ENCODE data around the gene DUSP10.

Gene DUSP10

DNA sequence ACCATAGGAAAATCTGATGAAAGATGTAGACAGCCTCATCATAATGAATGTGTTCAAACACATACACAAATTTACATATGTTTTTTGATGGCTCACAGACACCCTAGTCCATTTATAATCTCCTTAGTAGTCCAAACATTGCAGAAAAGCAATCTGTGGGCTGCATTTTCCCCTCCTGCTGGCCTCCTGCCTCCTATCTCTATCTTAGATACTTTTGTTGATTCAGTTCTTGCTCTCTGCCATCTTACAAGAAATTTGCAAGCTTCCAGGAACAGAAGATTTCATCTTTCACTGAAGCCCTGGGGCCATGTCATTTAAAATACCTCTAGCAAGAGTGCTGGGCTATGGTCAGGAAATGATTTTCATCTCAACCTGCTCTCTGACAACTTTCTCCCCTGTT lies 50.6 kb downstream of the DUSP10 start:
- DNase-seq = no peak

DNA sequence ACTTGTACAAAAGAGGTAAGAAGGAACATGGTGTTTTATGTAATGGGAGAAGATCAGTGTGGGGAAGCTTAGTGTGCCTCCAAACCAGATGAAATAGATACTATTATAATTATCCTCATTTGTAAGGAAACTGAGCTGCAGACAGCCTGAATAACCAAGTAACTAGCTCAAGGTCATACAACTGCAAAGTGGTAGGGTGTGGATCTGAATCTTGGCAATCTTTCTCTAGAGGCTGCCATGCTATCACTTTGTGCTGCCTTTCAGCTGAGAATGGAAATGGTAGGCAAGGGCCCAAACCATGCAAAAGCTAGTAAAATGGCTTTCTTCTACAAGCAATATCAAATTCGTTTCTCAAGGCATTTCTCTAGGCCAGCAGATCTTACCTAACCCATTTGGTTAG lies 51.0 kb downstream of the DUSP10 start:
- DNase-seq = no peak

DNA sequence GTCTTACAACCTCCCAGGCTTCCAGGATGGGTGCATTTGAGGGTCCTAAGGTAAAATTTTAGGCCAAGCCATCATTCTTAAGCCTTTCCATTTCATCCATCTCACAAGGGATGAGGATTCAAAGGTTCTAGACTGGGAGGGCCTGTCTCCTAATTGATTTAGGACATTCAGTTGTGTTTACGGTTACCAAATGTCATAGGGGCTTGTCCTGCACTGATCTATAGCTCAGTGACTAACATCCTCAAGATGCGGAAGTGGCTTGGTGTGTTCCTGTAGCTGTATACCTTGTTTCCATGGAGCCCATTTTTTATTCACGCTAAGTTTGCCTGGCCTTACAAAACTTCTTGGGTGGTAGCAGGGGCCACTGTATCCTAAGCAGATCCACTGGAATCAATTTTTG lies 52.8 kb downstream of the DUSP10 start:
- peak; percentile 24 for DNase-seq

DNA sequence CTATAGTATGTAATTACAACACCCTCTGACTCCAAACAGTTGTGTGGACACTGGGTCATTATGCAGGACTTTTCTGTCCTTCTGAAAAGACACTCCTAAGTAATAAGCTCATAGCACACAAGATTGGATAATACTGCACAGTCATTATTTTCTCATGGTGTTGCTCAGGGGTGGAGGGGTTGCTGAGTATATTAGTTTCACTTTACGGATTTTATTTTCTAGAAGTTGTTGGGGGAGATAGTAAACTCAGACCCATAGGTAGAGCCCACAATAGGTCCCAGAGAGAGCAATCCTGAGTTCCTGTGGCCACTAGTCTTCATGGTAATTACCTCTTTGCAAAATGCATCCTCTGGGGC lies 53.4 kb downstream of the DUSP10 start:
- DNase-seq = no peak

DNA sequence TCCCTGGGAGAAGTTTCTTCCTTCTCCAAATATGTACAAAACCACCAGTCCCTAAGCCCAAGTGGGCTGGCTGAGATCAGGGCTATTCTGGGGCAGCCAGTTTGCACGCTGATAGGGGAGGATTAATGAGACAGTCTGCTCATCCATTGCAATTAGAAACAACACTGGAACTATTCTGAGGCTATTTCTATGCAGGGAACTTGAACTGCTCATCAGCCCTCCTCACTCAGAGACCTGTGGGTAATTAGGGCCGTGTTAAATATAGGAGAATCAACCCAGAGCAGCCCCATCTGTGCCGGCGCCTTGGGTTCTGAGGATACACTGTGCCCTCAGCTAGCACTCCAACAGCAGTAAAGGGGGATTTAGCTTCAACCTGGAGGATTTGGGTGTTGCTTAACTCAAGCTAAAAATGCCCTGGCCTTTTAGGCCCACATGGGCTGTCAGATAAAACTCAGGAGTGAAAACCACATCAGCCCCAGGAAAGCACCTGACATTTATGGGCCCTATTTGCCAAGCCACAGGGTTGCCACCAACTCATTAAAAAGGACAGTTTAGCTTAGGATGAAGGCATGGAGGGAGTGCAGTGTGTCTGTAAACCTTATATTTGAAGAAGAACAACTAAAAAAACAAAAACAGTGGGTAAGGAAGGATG lies 53.9 kb downstream of the DUSP10 start:
- DNase-seq = no peak

DNA sequence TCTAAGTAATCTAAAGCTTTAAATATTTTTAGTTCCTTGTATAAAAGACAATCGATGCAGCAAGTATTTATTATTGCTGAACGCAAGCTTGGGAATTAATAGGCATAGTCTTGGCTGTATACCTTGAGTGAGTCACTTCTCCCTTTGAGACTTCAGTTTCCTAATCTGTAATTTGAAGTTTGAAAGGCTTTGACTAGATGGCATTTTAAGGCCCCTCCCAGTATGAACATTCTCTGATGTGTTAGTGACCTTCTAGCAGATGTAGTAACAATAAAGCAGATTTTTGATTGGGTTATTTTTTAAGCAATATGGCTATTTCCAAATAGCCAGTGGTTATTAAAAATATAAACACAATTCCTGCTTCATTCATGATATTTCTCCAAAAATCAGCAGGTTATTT lies 58.2 kb downstream of the DUSP10 start:
- no peak for DNase-seq

DNA sequence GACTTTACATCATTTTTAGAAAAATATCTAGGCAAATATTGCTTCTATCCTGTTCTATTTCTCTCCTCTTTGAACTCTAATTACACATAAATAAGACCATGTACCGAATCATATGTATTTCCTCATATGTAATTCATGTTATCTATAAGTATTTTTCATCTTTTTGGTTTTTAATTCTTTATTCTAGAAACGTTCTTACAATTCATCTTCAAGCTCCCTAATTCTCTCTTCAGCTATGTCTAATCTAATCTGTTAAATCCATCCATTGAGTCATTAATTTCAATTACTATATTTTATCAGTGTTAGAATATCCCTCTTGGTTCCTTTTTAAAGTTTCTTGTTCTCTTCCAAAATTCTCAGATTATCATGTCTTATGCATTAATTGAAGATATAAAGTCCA lies 61.8 kb downstream of the DUSP10 start:
- DNase-seq = no peak

DNA sequence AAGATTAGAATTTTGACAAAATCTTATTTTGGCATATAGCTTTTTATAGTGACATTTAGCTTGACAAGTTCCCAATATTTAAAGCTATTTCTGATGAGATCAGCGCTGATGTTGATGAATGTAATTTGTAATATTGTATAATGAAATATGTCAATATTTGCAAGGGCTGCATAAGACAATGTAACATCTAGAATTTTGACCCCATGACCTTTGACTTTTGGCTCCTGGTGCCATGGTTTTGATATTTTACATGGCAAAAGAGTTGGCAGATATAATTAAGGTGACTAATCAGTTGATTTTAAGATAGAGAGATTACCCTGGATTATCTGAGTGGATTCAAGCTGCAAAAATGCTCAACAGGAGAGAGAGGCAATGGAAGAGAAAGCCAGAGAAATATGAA lies 63.9 kb downstream of the DUSP10 start:
- DNase-seq = no peak

DNA sequence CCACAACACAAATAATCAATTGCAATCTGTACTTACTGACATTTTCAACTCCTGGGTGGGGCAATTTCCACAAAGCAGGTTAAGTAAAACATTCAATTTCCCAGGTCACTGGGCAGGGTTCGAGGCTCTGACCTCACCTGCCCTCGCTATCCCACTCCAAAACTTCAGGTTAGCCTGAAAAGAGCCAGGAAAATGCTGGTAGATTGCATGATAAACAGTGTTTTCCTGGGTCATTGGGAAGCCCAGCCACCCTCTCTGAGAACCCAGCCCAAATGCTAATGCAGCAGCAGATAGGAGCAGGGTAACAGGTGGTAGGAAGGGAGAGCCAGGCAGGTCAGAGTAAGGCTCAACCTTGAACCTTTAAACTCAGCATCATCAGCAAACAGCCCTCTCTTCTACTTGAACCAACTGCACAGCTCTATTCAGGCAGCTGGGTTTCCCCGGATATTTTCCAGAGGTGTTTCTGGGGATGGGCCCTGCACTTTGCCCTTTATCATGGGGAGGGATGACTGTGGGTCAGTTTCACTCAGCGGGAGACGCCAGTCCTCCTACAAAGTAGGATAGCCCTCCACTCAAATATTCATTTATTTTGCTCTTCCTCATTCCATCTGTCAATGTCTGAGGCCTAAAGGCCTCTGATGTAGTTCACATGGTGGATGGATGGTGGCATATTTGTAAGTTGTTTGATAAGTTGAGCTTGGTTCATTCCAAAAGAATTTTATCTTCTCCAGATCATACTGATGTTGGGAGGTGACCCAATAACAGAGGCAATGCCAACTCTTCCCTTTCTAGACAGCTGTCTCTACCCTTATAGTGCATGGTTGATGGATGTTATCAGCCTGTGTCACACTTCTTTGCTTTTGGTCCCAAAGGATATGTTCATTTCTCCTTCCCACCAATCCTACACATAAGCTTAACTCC lies 65.7 kb downstream of the DUSP10 start:
- DNase-seq = no peak

DNA sequence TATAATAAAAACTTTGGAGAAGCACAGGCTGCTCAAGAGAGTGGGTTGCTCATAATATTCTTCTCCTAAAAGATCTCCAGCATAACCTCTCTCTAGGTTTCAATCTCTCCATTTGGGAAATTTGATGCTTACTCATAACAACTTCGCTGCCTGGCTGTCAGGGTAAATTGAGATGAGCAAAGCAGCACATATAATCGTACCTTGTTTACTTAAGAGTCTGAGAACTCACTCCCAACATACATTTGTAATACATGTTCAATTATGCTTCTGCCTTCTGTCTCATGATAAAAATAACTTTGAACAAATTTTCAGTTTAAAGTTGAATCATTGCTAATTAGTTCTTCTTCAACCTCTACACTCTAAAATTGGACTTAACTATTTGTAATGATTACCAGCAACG lies 68.9 kb downstream of the DUSP10 start:
- DNase-seq = no peak

DNA sequence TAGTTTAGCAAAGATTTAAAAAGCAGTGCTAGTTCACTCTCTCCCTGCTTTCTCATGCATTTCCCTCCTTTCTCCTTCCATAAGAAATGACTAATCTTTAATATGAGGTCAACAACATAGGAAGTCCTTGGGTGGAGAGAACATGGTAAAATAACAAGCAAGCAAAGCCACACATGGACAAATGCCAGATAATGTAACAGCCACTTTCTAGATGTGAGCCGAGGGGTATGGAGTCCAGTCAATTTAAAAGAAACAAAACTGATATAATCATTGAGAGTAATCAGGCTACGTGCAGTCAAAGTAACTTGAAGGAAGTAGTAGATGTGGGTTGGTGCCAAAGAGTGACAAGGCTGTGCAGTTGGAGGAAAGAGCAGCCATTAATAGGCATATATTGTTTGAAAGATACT lies 69.6 kb downstream of the DUSP10 start:
- DNase-seq = no peak

DNA sequence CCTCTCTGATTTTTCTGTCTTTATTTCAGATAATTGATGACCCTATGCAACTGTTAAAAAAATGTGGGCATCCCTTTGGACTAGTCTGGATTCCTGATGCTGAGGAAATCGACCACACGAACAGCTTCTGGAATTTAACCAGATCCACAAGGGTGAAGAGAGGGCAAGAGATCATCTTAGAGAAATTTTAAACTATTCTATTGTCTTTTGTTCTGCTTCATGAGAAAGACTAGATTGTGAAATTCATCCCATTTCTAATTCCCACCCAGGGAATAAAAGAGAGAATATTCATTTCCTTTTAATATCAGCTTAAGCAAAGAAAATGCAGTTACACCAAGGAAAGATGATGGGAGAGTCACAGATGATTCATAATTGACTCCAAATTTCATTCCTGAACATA lies 71.8 kb downstream of the DUSP10 start:
- DNase-seq = no peak

DNA sequence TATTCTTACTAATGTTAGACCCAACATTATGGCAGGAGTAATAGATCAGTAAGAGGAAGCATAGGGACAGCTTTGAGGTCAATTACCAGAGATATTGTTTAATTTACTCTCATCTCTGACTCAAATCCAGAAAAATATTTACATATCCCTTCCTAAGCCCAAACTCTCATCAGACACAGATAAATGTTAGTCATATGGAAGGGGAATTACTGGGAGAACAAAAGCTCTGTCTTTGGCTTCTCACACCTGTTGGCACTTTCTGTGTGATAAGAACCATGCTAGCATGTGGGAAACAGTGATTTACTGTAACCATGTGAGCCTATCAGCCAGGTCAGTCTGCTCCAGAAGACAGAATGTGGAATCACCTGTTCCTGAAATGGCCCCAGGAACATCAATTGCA lies 72.4 kb downstream of the DUSP10 start:
- no peak for DNase-seq

DNA sequence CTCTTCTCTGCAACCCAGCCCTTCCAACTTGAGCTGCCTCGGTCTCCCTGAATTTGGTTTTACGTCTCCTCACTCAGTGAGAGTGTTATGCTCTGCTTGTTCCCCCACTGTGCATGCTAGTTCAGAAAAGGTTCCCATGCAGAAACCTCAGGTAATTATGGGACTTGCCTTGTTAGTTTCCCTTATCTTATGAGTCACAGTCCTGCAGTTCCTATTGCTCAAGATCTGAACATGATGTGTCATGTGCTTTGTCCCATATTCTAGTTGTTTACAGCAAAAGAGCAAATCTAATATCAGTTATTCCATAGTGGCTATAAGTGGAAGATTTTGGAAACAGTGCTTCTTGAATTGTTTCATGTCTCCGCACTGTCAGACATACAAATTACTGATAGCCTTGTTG lies 74.4 kb downstream of the DUSP10 start:
- no peak for DNase-seq

DNA sequence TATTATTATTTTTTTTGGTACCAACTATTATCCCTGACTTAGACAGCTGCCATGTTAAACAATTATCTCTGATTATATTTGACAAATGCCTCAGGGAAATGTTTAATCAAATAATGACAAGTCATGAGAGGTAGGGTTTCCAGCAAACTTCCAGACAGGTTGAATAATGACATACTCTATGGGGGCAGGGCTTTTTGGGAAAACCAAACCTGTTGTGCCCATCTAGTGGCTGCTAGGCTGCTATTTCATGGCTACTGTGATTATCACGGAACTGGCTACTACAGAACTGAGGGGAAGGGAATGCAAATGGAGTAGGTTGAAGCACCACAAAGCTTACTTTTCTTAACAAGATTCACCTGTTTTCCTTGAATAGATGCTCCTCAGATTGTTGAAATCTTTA lies 77.6 kb downstream of the DUSP10 start:
- DNase-seq = no peak

DNA sequence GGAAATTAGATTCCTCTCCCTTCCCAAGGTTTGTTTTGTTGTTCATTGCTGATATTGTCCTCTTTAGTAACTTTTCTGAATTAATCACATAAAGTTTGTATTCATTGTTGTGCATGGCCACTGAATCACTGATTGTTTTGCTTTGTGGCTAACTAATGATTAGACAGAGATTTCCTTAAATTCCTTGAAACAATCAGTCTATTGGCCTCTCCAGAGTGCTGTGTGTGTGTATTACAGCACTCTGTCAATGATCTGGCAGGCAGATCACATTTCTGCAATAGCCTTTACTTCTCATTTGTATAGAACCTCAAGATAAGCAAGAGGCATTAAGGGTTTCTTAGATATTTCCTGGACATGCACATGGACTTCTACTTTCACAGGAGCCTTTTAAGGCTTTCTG lies 78.6 kb downstream of the DUSP10 start:
- no peak for DNase-seq

DNA sequence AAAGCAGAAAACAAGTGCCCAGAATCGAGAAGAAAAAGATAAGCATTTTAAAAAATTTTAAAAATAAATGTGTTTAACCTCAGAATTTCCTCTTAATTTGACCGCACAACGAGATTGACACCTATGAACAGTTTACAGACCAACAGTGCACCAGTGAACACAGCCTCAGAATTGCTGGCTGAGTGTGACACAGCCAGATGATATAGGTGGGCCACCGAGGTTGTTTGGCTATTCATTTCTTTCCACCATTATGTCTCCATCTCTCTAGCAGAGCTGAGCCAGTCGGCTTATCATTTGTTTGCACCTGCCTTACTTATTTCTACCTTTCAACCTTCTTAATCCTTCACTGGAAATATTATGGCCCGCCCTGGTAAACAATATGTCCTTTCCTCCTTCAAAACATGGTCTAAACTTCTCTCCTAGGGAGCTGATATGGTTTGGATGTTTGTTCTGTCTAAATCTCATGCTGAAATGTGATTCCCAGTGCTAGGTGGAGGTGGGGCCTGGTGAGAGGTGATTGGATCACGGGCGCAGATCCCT lies 86.1 kb downstream of the DUSP10 start:
- no peak for DNase-seq
